Rectal smooth muscle tissue (tissue), 1 donor: ENCODE data around the gene MARCHF7.

Experiments used
- H3K27ac ChIP-seq: one replicate; pipeline ENCODE4 v1.7.0; 2013; ENCODE audit warnings: low read depth, low read length, inconsistent platforms
- H3K27me3 ChIP-seq: one replicate; pipeline ENCODE4 v1.7.0; 2013; ENCODE audit warnings: low read length; ENCODE audit not compliant: control insufficient read depth, insufficient read depth
- H3K36me3 ChIP-seq: one replicate; pipeline ENCODE4 v1.7.0; 2013; ENCODE audit warnings: low read length; ENCODE audit not compliant: control insufficient read depth, insufficient read depth
- H3K4me1 ChIP-seq: one replicate; pipeline ENCODE4 v1.7.0; 2013; ENCODE audit warnings: low read length; ENCODE audit not compliant: control insufficient read depth, insufficient read depth
- H3K4me3 ChIP-seq: one replicate; pipeline ENCODE4 v1.7.0; 2013; ENCODE audit warnings: low read length
- H3K9ac ChIP-seq: one replicate; pipeline ENCODE4 v1.7.0; 2013; ENCODE audit warnings: low read length

The MARCHF7 gene

GRCh38 chr2:159755788-159756187 lies 43.5 kb downstream of the MARCHF7 start:
- Histone ChIP-seq H3K9ac (no peak overlapping the region), H3K4me3 (no peak overlapping the region), H3K4me1 (no peaks in the 10 kb centered on the region), H3K27ac (no peak overlapping the region), H3K27me3 (no peaks in the 10 kb centered on the region), H3K36me3 (peaks cover 7% of the 10 kb centered on the region)

- H3K27ac ChIP-seq: no peak overlapping the region
- H3K27me3 ChIP-seq: no peaks in the 10 kb centered on the region
- no peaks in the 10 kb centered on the region for H3K4me1 ChIP-seq
- H3K4me3 ChIP-seq: no peak overlapping the region
- H3K9ac ChIP-seq: no peak overlapping the region
- peaks cover 3% of the 10 kb centered on the region for H3K36me3 ChIP-seq
Measured at GRCh38 chr2:159758239-159758638, 45.9 kb downstream of the MARCHF7 start.

GRCh38 chr2:159758686-159759085 lies 46.4 kb downstream of the MARCHF7 start:
- Histone ChIP-seq H3K27ac (no peak overlapping the region), H3K36me3 (peaks cover 3% of the 10 kb centered on the region), H3K27me3 (no peaks in the 10 kb centered on the region)

GRCh38 chr2:159759577-159759976 lies 47.3 kb downstream of the MARCHF7 start:
- Histone ChIP-seq H3K27me3 (no peaks in the 10 kb centered on the region), H3K36me3 (peaks cover 3% of the 10 kb centered on the region), H3K4me3 (no peak overlapping the region), H3K27ac (no peak overlapping the region), H3K4me1 (no peaks in the 10 kb centered on the region), H3K9ac (no peak overlapping the region)

More at GRCh38 chr2:159758686-159759085, 46.4 kb downstream of the MARCHF7 start:
- H3K9ac ChIP-seq: no peak overlapping the region
- H3K4me1 ChIP-seq: no peaks in the 10 kb centered on the region
- no peak overlapping the region for H3K4me3 ChIP-seq

- Histone ChIP-seq H3K27me3 (no peaks in the 10 kb centered on the region), H3K4me3 (no peak overlapping the region), H3K27ac (no peak overlapping the region), H3K9ac (no peak overlapping the region), H3K36me3 (peaks cover 3% of the 10 kb centered on the region), H3K4me1 (no peaks in the 10 kb centered on the region)
Measured at GRCh38 chr2:159760326-159760725, 48.0 kb downstream of the MARCHF7 start.

- no peaks in the 10 kb centered on the region for H3K4me1 ChIP-seq
- no peaks in the 10 kb centered on the region for H3K27me3 ChIP-seq
- no peak overlapping the region for H3K4me3 ChIP-seq
- no peak overlapping the region for H3K27ac ChIP-seq
- peaks cover 3% of the 10 kb centered on the region for H3K36me3 ChIP-seq
- H3K9ac ChIP-seq: no peak overlapping the region
Measured at GRCh38 chr2:159762075-159762474, 49.8 kb downstream of the MARCHF7 start.
